Measurements from ENCODE around the gene OR2C3.
A peak's percentile ranks its signal among the peaks of the same experiment; 100 is the strongest.
"Not testable (repeated sequence)": the region's sequence is repeated elsewhere in the genome, so short reads cannot be mapped to it uniquely, and the experiment has no call there.

The OR2C3 gene

GRCh38 chr1:247487057-247487456, 49.2 kb downstream of the OR2C3 start:
- no peak overlapping the region for H3K4me3 ChIP-seq (ENCODE audit: low read length)
- H3K27ac ChIP-seq (ENCODE audit: low read length), result no peak overlapping the region
- TF ChIP-seq EZH2phosphoT487 (IDR thresholded peaks at IDR 0.05; ENCODE audit: low read depth), result no peak
- TF ChIP-seq CTCF (IDR thresholded peaks at IDR 0.05; ENCODE audit: low read depth, low read length), result peak; percentile 99
- H4K20me1 ChIP-seq (ENCODE audit: insufficient read depth, low read length), result no peaks in the 10 kb centered on the region
- H3K9me3 ChIP-seq (ENCODE audit: insufficient read depth, low read length), result no peaks in the 10 kb centered on the region
- H3K27me3 ChIP-seq (ENCODE audit: low read depth, low read length), result peaks cover 35% of the 10 kb centered on the region
- no peaks in the 10 kb centered on the region for H3K79me2 ChIP-seq (ENCODE audit: low read length)
- H3K36me3 ChIP-seq (replicated peaks; ENCODE audit: low read depth, low read length), result no peaks in the 10 kb centered on the region
- H3K4me1 ChIP-seq (ENCODE audit: low read length), result peaks cover 34% of the 10 kb centered on the region
- H3K4me2 ChIP-seq (ENCODE audit: low read length), result peak overlapping the region; percentile 11; the same call in 1 of the 2 replicates
- H3K9ac ChIP-seq (ENCODE audit: low read length), result 0 out of 2 replicates have a peak overlapping the region, but pooled peaks have one; percentile 8
- H2AFZ ChIP-seq (ENCODE audit: low read depth, low read length), result no peak overlapping the region

GRCh38 chr1:247482747-247483146, 53.5 kb downstream of the OR2C3 start:
- Histone ChIP-seq H3K9ac (ENCODE audit: low read length) (no peak overlapping the region), H3K27me3 (ENCODE audit: low read depth, low read length) (peaks cover under 1% of the 10 kb centered on the region; the same call in 1 of the 2 replicates), H3K36me3 (replicated peaks; ENCODE audit: low read depth, low read length) (no peaks in the 10 kb centered on the region), H3K79me2 (ENCODE audit: low read length) (no peaks in the 10 kb centered on the region), H2AFZ (ENCODE audit: low read depth, low read length) (no peak overlapping the region), H4K20me1 (ENCODE audit: insufficient read depth, low read length) (no peaks in the 10 kb centered on the region), H3K4me1 (ENCODE audit: low read length) (peaks cover 44% of the 10 kb centered on the region), H3K9me3 (ENCODE audit: insufficient read depth, low read length) (no peaks in the 10 kb centered on the region), H3K4me3 (ENCODE audit: low read length) (no peak overlapping the region), H3K4me2 (ENCODE audit: low read length) (no peak overlapping the region), H3K27ac (ENCODE audit: low read length) (no peak overlapping the region)
- no peak for TF ChIP-seq CTCF (IDR thresholded peaks at IDR 0.05; ENCODE audit: low read depth, low read length)
- TF ChIP-seq EZH2phosphoT487 (IDR thresholded peaks at IDR 0.05; ENCODE audit: low read depth), result no peak

- Histone ChIP-seq H3K9ac (ENCODE audit: low read length) (peak overlapping the region; percentile 55; the same call in 1 of the 2 replicates), H3K4me2 (ENCODE audit: low read length) (peak overlapping the region; percentile 38), H3K27ac (ENCODE audit: low read length) (peak overlapping the region; percentile 93), H3K4me3 (ENCODE audit: low read length) (peak overlapping the region; percentile 15; the same call in 1 of the 2 replicates), H3K36me3 (replicated peaks; ENCODE audit: low read depth, low read length) (peaks cover 15% of the 10 kb centered on the region), H3K4me1 (ENCODE audit: low read length) (peaks cover 57% of the 10 kb centered on the region), H3K9me3 (ENCODE audit: insufficient read depth, low read length) (peaks cover 17% of the 10 kb centered on the region; the same call in 1 of the 2 replicates), H2AFZ (ENCODE audit: low read depth, low read length) (peak overlapping the region; percentile 60; the same call in 1 of the 2 replicates)
- H3K27me3 ChIP-seq (ENCODE audit: low read depth, low read length); H3K79me2 ChIP-seq (ENCODE audit: low read length); H4K20me1 ChIP-seq (ENCODE audit: insufficient read depth, low read length): not testable (repeated sequence)
Measured at GRCh38 chr1:247476328-247477058, 59.7 kb downstream of the OR2C3 start.

GRCh38 chr1:247475793-247476192, 60.4 kb downstream of the OR2C3 start:
- H3K79me2 ChIP-seq (ENCODE audit: low read length), result no peaks in the 10 kb centered on the region
- H3K9me3 ChIP-seq (ENCODE audit: insufficient read depth, low read length), result peaks cover 17% of the 10 kb centered on the region; the same call in 1 of the 2 replicates
- peaks cover 59% of the 10 kb centered on the region for H3K4me1 ChIP-seq (ENCODE audit: low read length)
- H3K27me3 ChIP-seq (ENCODE audit: low read depth, low read length), result no peaks in the 10 kb centered on the region
- no peak for TF ChIP-seq CTCF (IDR thresholded peaks at IDR 0.05; ENCODE audit: low read depth, low read length)
- no peak for TF ChIP-seq EZH2phosphoT487 (IDR thresholded peaks at IDR 0.05; ENCODE audit: low read depth)
- peak overlapping the region; percentile 15; the same call in 1 of the 2 replicates for H3K4me3 ChIP-seq (ENCODE audit: low read length)
- H3K36me3 ChIP-seq (replicated peaks; ENCODE audit: low read depth, low read length), result peaks cover 15% of the 10 kb centered on the region
- peak overlapping the region; percentile 55; the same call in 1 of the 2 replicates for H3K9ac ChIP-seq (ENCODE audit: low read length)
- H3K27ac ChIP-seq (ENCODE audit: low read length), result peak overlapping the region; percentile 93
- no peaks in the 10 kb centered on the region for H4K20me1 ChIP-seq (ENCODE audit: insufficient read depth, low read length)
- peak overlapping the region; percentile 38 for H3K4me2 ChIP-seq (ENCODE audit: low read length)
- H2AFZ ChIP-seq (ENCODE audit: low read depth, low read length), result peak overlapping the region; percentile 60; the same call in 1 of the 2 replicates

All from OCI-LY3 (cell line).